NT2/D1 (cell line): ENCODE data around the gene ALPK3.

Source experiments
- SUZ12 ChIP-seq: IDR thresholded peaks from 2 replicates; pipeline ENCODE4 v1.6.1; 2011; ENCODE audit not compliant: insufficient read length, insufficient read depth; ENCODE audit errors: extremely low read depth
- YY1 ChIP-seq: IDR thresholded peaks from 2 replicates; pipeline ENCODE4 v1.6.1; 2011; ENCODE audit not compliant: insufficient read length, insufficient read depth
- ZNF274 ChIP-seq: IDR thresholded peaks from 2 replicates; pipeline ENCODE4 v1.6.1; 2011; ENCODE audit warnings: mild to moderate bottlenecking, low read depth, low read length

GRCh38 chr15:84865074-84865569 lies 48.0 kb downstream of the ALPK3 start:
- TF ChIP-seq ZNF274 (no peak), YY1 (no peak), SUZ12 (no peak)
